Measurements from ENCODE around the gene RHBDF1. TPM values are rescaled to one million over a fixed set of nuclear protein-coding genes. Genes with fewer than 3 reads are reported as not detected.

Gene RHBDF1
- total RNA-seq, 1 donor from 2014 or later, result 55.5 TPM

DNA sequence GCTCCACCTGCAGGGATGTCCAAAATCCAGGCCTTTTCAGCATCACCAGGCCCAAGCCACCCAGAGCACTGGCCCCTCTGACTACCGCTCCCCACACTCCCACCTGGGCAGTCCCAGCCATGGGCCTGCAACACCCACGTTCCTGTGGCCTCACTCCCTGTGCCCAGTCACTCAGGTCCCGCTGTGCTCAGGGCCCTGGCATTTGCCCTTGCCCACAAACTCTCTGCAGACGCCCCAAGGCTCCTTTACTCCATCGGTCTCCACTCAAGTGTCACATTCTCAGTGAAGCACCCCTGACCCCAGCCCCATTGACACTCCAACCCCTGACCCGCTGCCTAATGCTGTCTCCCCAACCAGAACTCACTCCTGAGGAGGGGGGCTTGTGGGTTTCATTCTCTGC lies 29.2 kb upstream of the RHBDF1 start:
- TF ChIP-seq, protein P1, sequence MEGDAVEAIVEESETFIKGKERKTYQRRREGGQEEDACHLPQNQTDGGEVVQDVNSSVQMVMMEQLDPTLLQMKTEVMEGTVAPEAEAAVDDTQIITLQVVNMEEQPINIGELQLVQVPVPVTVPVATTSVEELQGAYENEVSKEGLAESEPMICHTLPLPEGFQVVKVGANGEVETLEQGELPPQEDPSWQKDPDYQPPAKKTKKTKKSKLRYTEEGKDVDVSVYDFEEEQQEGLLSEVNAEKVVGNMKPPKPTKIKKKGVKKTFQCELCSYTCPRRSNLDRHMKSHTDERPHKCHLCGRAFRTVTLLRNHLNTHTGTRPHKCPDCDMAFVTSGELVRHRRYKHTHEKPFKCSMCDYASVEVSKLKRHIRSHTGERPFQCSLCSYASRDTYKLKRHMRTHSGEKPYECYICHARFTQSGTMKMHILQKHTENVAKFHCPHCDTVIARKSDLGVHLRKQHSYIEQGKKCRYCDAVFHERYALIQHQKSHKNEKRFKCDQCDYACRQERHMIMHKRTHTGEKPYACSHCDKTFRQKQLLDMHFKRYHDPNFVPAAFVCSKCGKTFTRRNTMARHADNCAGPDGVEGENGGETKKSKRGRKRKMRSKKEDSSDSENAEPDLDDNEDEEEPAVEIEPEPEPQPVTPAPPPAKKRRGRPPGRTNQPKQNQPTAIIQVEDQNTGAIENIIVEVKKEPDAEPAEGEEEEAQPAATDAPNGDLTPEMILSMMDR (IDR thresholded peaks at IDR 0.05; ENCODE audit: insufficient read depth, low read depth, low read length), result no peak
- no peak for TF ChIP-seq EZH2 (IDR thresholded peaks at IDR 0.05; ENCODE audit: insufficient read depth, low read length)
- FAIRE-seq, result no peak
- Histone ChIP-seq H2AFZ (ENCODE audit: low read depth, low read length) (no peak overlapping the region), H3K27me3 (ENCODE audit: insufficient read depth, low read length) (no peaks in the 10 kb centered on the region), H3K36me3 (ENCODE audit: insufficient read depth, low read length) (peaks cover 7% of the 10 kb centered on the region), H3K4me2 (ENCODE audit: low read length) (no peak overlapping the region), H3K9ac (ENCODE audit: low read length) (no peak overlapping the region), H3K79me2 (ENCODE audit: insufficient read depth, low read length) (peaks cover 3% of the 10 kb centered on the region), H3K4me3 (ENCODE audit: insufficient read depth, low read depth, low read length) (no peak overlapping the region), H3K9me3 (ENCODE audit: insufficient read depth, low read depth, low read length) (no peaks in the 10 kb centered on the region), H4K20me1 (ENCODE audit: insufficient read depth, low read length) (peaks cover 56% of the 10 kb centered on the region), H3K4me1 (ENCODE audit: insufficient read depth, low read length) (peaks cover 28% of the 10 kb centered on the region), H3K27ac (ENCODE audit: low read depth, low read length) (no peak overlapping the region)
- DNase-seq (ENCODE audit: low read depth), result no peak
- H3K27ac Mint-ChIP-seq (ENCODE audit: unreplicated experiment), result peak overlapping the region; percentile 26
- no peaks in the 10 kb centered on the region for H3K9me3 Mint-ChIP-seq (ENCODE audit: unreplicated experiment)
- peaks cover 7% of the 10 kb centered on the region for H3K4me1 Mint-ChIP-seq (ENCODE audit: low read depth, unreplicated experiment)
- no peak overlapping the region for H3K4me3 Mint-ChIP-seq (ENCODE audit: unreplicated experiment)
- H3K27me3 Mint-ChIP-seq (ENCODE audit: low read depth, unreplicated experiment), result no peaks in the 10 kb centered on the region
- peaks cover 10% of the 10 kb centered on the region for H3K36me3 Mint-ChIP-seq (ENCODE audit: low read depth, unreplicated experiment)

DNA sequence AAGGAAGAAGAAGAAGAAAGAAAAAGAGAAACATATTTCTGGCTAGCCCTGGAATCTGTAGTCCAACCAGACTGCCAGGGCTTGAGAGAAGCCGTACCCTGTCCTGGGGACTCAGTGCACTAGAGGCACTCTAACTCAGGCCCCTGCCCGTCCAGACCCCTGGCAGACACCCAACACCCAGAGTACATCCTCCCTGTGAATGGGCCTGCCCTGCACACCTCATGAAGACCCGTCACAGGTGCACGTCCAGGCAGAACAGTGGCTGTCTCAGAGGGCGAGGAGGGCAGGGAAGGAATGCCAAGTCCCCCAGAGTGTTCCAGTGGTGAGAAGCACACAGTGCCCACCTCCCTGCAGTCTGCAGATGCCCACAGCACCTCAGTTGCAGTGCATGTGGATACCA lies 28.6 kb upstream of the RHBDF1 start:
- no peak for FAIRE-seq

DNA sequence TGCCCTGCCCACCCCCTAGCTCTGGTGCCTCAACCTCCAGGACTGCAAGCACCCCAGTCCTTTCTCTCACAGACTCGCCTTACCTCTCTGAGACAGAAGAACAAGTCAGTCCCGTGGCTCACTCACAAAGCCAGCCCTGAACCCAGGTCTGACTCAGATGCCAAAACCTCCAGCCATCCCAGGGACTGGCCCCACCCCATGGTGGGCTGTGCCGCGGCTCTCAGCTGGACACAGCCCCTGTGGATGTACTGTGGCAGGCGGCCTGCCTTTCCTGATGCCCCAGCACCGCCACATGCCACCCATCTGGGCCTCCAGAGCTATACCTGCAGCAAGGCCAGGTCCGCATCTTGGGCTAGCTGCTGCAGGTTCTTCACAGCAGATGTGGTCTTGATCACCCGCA lies 25.4 kb upstream of the RHBDF1 start:
- Mint-ChIP-seq H3K4me1 (ENCODE audit: low read depth, unreplicated experiment) (peaks cover 9% of the 10 kb centered on the region), H3K4me3 (ENCODE audit: unreplicated experiment) (peak overlapping the region; percentile 37), H3K9me3 (ENCODE audit: unreplicated experiment) (no peaks in the 10 kb centered on the region), H3K27ac (ENCODE audit: unreplicated experiment) (peak overlapping the region; percentile 73), H3K27me3 (ENCODE audit: low read depth, unreplicated experiment) (no peaks in the 10 kb centered on the region), H3K36me3 (ENCODE audit: low read depth, unreplicated experiment) (peaks cover 12% of the 10 kb centered on the region)
- H3K4me3 ChIP-seq (ENCODE audit: insufficient read depth, low read depth, low read length), result no peak overlapping the region
- H4K20me1 ChIP-seq (ENCODE audit: insufficient read depth, low read length), result peaks cover 54% of the 10 kb centered on the region
- H3K4me1 ChIP-seq (ENCODE audit: insufficient read depth, low read length), result peaks cover 27% of the 10 kb centered on the region
- H3K36me3 ChIP-seq (ENCODE audit: insufficient read depth, low read length), result no peaks in the 10 kb centered on the region
- H3K4me2 ChIP-seq (ENCODE audit: low read length), result peak overlapping the region; percentile 43
- no peaks in the 10 kb centered on the region for H3K9me3 ChIP-seq (ENCODE audit: insufficient read depth, low read depth, low read length)
- TF ChIP-seq, protein P1 (IDR thresholded peaks at IDR 0.05; ENCODE audit: insufficient read depth, low read depth, low read length), result no peak
- TF ChIP-seq EZH2 (IDR thresholded peaks at IDR 0.05; ENCODE audit: insufficient read depth, low read length), result no peak
- peaks cover 3% of the 10 kb centered on the region for H3K79me2 ChIP-seq (ENCODE audit: insufficient read depth, low read length)
- peak overlapping the region; percentile 5 for H3K27ac ChIP-seq (ENCODE audit: low read depth, low read length)
- FAIRE-seq (no peak), DNase-seq (ENCODE audit: low read depth) (peak; percentile 59)
- peak overlapping the region; percentile 4 for H3K9ac ChIP-seq (ENCODE audit: low read length)
- H3K27me3 ChIP-seq (ENCODE audit: insufficient read depth, low read length), result no peaks in the 10 kb centered on the region
- H2AFZ ChIP-seq (ENCODE audit: low read depth, low read length), result no peak overlapping the region

More for the DNA sequence above, 28.6 kb upstream of the RHBDF1 start:
- H3K36me3 ChIP-seq (ENCODE audit: insufficient read depth, low read length), result peaks cover 7% of the 10 kb centered on the region
- TF ChIP-seq, protein P1 (IDR thresholded peaks at IDR 0.05; ENCODE audit: insufficient read depth, low read depth, low read length), result no peak
- no peak for TF ChIP-seq EZH2 (IDR thresholded peaks at IDR 0.05; ENCODE audit: insufficient read depth, low read length)
- H3K4me3 ChIP-seq (ENCODE audit: insufficient read depth, low read depth, low read length), result no peak overlapping the region
- H4K20me1 ChIP-seq (ENCODE audit: insufficient read depth, low read length), result peaks cover 56% of the 10 kb centered on the region
- no peak for DNase-seq (ENCODE audit: low read depth)
- peaks cover 9% of the 10 kb centered on the region for H3K36me3 Mint-ChIP-seq (ENCODE audit: low read depth, unreplicated experiment)
- H3K79me2 ChIP-seq (ENCODE audit: insufficient read depth, low read length), result peaks cover 3% of the 10 kb centered on the region
- no peak overlapping the region for H3K4me3 Mint-ChIP-seq (ENCODE audit: unreplicated experiment)
- no peak overlapping the region for H3K4me2 ChIP-seq (ENCODE audit: low read length)
- H3K27ac ChIP-seq (ENCODE audit: low read depth, low read length), result no peak overlapping the region
- peaks cover 28% of the 10 kb centered on the region for H3K4me1 ChIP-seq (ENCODE audit: insufficient read depth, low read length)
- no peaks in the 10 kb centered on the region for H3K9me3 Mint-ChIP-seq (ENCODE audit: unreplicated experiment)
- H3K27me3 ChIP-seq (ENCODE audit: insufficient read depth, low read length), result no peaks in the 10 kb centered on the region
- no peaks in the 10 kb centered on the region for H3K27me3 Mint-ChIP-seq (ENCODE audit: low read depth, unreplicated experiment)
- peaks cover 7% of the 10 kb centered on the region for H3K4me1 Mint-ChIP-seq (ENCODE audit: low read depth, unreplicated experiment)
- H3K27ac Mint-ChIP-seq (ENCODE audit: unreplicated experiment), result no peak overlapping the region
- no peak overlapping the region for H3K9ac ChIP-seq (ENCODE audit: low read length)
- H2AFZ ChIP-seq (ENCODE audit: low read depth, low read length), result no peak overlapping the region
- H3K9me3 ChIP-seq (ENCODE audit: insufficient read depth, low read depth, low read length), result no peaks in the 10 kb centered on the region
